Lung (tissue), 12 donors: ENCODE data around the gene MGAT3. TPM values are rescaled to one million over a fixed set of nuclear protein-coding genes. Genes with fewer than 3 reads are reported as not detected.

Experiments used
- ATAC-seq: fragments of 200-7000 bp; cut with Tn5 transposase; one replicate; pipeline ENCODE4 v1.9.1; 2020; ENCODE audit warnings: moderate number of reproducible peaks; ENCODE audit not compliant: insufficient read depth, low FRiP score
- DNase-seq, 3 donors: peaks; one replicate each; pipeline ENCODE4 v3.0.0-alpha.2; 2013 to 2017
- H3K27ac ChIP-seq, 2 donors: one replicate each; pipeline ENCODE4 v1.5.1; 2013; ENCODE audit warnings: mild to moderate bottlenecking in 2 of 2, moderate library complexity in 2 of 2, control low read depth in 1 of 2, inconsistent platforms in 1 of 2, low read depth in 1 of 2, low read length in 1 of 2
- H3K27me3 ChIP-seq, 3 donors: one replicate each; pipeline ENCODE4 v1.5.1; 2013; ENCODE audit warnings: low read length in 2 of 3; ENCODE audit not compliant: control insufficient read depth in 3 of 3, insufficient read depth in 3 of 3
- H3K36me3 ChIP-seq, 4 donors: one replicate each; pipeline ENCODE4 v1.5.1; 2013; ENCODE audit warnings: low read length in 4 of 4, mild to moderate bottlenecking in 1 of 4, moderate library complexity in 1 of 4; ENCODE audit not compliant: control insufficient read depth in 4 of 4, insufficient read depth in 4 of 4
- H3K4me1 ChIP-seq, 5 donors: one replicate each; pipeline ENCODE4 v1.5.1; 2013; ENCODE audit warnings: low read length in 5 of 5, mild to moderate bottlenecking in 2 of 5, moderate library complexity in 1 of 5; ENCODE audit not compliant: control insufficient read depth in 5 of 5, insufficient read depth in 5 of 5
- H3K4me3 ChIP-seq: one replicate; pipeline ENCODE4 v1.5.1; 2013; ENCODE audit warnings: mild to moderate bottlenecking, control low read depth, moderate library complexity
- H3K9ac ChIP-seq, 2 donors: one replicate each; pipeline ENCODE4 v1.5.1; 2013; ENCODE audit warnings: low read length in 2 of 2, control low read depth in 1 of 2; ENCODE audit not compliant: insufficient read depth in 1 of 2
- H3K9me3 ChIP-seq, 4 donors: one replicate each; pipeline ENCODE4 v1.5.1; 2013; ENCODE audit warnings: low read length in 3 of 4, mild to moderate bottlenecking in 1 of 4, moderate library complexity in 1 of 4; ENCODE audit not compliant: control insufficient read depth in 4 of 4, insufficient read depth in 3 of 4
- CTCF ChIP-seq: IDR thresholded peaks from 2 replicates; pipeline ENCODE4 v1.5.1; 2012; ENCODE audit warnings: mild to moderate bottlenecking; ENCODE audit errors: control extremely low read depth, extremely low read depth
- WGBS, 2 donors: extraction: QIAGEN DNeasy Blood & Tissue Kit; methylation state at CpG; one replicate each; pipeline ENCODE4 v1.1.7; 2013; 5-methylcytosine and 5-hydroxymethylcytosine counted together
- polyA plus RNA-seq, 2 donors: library from polyadenylated mRNA; stranded (reverse); fragments of 200-250 nt; gene quantifications; one replicate each; pipeline ENCODE4 v1.2.1, GENCODE V29; 2013
- total RNA-seq, 2 donors: library from RNA; depleted of rRNA in 1 of 2; stranded (reverse); fragments of >200 nt in 1 of 2; gene quantifications; one replicate each; pipeline ENCODE4 v1.2.1, GENCODE V29; 2014 to 2021
- donor health status: control.
- donor health status: control.
- donor health status: Bipolar disorder and iron deficiency.
- donor health status: healthy.
- donor health status: DM: yes; HTN: yes; CAD: no.

The MGAT3 gene
- total and polyA plus RNA-seq, 4 donors, result 5.6 to 19.4 (median 5.9) TPM

- TF ChIP-seq CTCF, result no peak
- no peak overlapping the region for H3K4me3 ChIP-seq
- no peaks in the 10 kb centered on the region for H3K9me3 ChIP-seq
- no peak for ATAC-seq
- H3K27ac ChIP-seq, result no peak overlapping the region
- no peaks in the 10 kb centered on the region for H3K27me3 ChIP-seq
- H3K4me1 ChIP-seq, result no peaks in the 10 kb centered on the region
- H3K9ac ChIP-seq, result no peak overlapping the region
- DNase-seq, result no peak
- WGBS, 2 donors, result 88 to 91% methylated on average over 5 of the region's 5 CpGs
- H3K36me3 ChIP-seq, result peaks cover 0 to 4% (median 0%) of the 10 kb centered on the region in 4 donors
Observed at GRCh38 chr22:39481595-39481994, 24.8 kb downstream of the MGAT3 start.

DNA sequence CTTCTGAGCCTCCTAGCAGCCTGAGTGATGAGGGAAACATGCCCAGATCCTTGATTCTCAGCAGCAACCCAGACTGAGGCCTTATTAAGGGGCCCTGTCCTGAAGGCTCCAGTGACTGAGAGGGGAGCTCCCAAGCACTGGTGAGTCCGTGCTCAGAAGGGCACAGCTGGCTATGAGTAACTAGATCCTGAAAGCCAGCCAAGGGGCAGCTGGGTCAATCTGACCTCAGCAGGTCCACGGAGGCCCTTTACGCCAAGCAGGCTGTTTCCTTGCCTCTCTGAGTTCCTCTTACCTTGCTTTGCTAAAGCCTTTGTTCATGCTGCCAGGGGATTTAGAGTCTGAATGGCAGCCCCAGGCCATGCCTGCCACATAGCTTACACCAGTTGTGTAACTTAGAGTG lies 26.0 kb downstream of the MGAT3 start:
- H3K27me3 ChIP-seq, result no peaks in the 10 kb centered on the region
- no peak overlapping the region for H3K9ac ChIP-seq
- H3K4me1 ChIP-seq, result no peaks in the 10 kb centered on the region
- peaks cover 0 to 4% (median 0%) of the 10 kb centered on the region in 4 donors for H3K36me3 ChIP-seq
- 71 to 83% methylated on average over 3 of the region's 3 CpGs for WGBS, 2 donors
- no peak for DNase-seq
- TF ChIP-seq CTCF, result no peak
- no peak for ATAC-seq
- H3K9me3 ChIP-seq, result no peaks in the 10 kb centered on the region
- H3K4me3 ChIP-seq, result no peak overlapping the region
- H3K27ac ChIP-seq, result no peak overlapping the region

- peaks cover 0 to 8% (median under 1%) of the 10 kb centered on the region in 4 donors for H3K36me3 ChIP-seq
- H3K4me3 ChIP-seq, result no peak overlapping the region
- no peak overlapping the region for H3K9ac ChIP-seq
- H3K27ac ChIP-seq, result no peak overlapping the region
- 90 to 93% methylated on average over 45 of the region's 45 CpGs for WGBS, 2 donors
- no peaks in the 10 kb centered on the region for H3K27me3 ChIP-seq
- DNase-seq (no peak), ATAC-seq (no peak)
- H3K4me1 ChIP-seq, result peaks cover 0 to 13% (median 0%) of the 10 kb centered on the region in 5 donors
- no peak for TF ChIP-seq CTCF
- H3K9me3 ChIP-seq, result no peaks in the 10 kb centered on the region
Observed at GRCh38 chr22:39486951-39487825, 30.4 kb downstream of the MGAT3 start.
